HepG2 (cell line): ENCODE results near the gene PRDM12. TPM values are rescaled to one million over a fixed set of nuclear protein-coding genes. Genes with fewer than 3 reads are reported as not detected.

ENCODE experiments used
- GFI1 ChIP-seq: sonication (generic); formaldehyde crosslinking; IDR thresholded peaks from 2 replicates; pipeline ENCODE4 v1.5.0; 2020; ENCODE audit warnings: missing genetic modification reagents, mild to moderate bottlenecking, borderline replicate concordance
- GLI4 ChIP-seq: sonication (generic); formaldehyde crosslinking; IDR thresholded peaks from 2 replicates; pipeline ENCODE4 v1.5.1; 2020; ENCODE audit warnings: missing genetic modification reagents, mild to moderate bottlenecking, moderate library complexity, borderline replicate concordance
- GMEB2 ChIP-seq: IDR thresholded peaks from 2 replicates; pipeline ENCODE4 v1.6.1; 2016; ENCODE audit warnings: missing biosample characterization, missing genetic modification reagents, low read depth
- HIC2 ChIP-seq: sonication (generic); formaldehyde crosslinking; IDR thresholded peaks from 2 replicates; pipeline ENCODE4 v1.9.0; 2022; ENCODE audit warnings: low read depth, missing genetic modification reagents
- TBX3 ChIP-seq: fragments of 450-650 bp; IDR thresholded peaks from 2 replicates; pipeline ENCODE4 v1.6.1; 2017; ENCODE audit warnings: antibody characterized with exemption, mild to moderate bottlenecking, inconsistent platforms, borderline replicate concordance
- TEF ChIP-seq: sonication (generic); formaldehyde crosslinking; IDR thresholded peaks from 2 replicates; pipeline ENCODE4 v1.5.0; 2020; ENCODE audit warnings: missing genetic modification reagents
- ZNF30 ChIP-seq: sonication (generic); formaldehyde crosslinking; IDR thresholded peaks from 2 replicates; pipeline ENCODE4 v1.5.0; 2020; ENCODE audit warnings: mild to moderate bottlenecking, missing genetic modification reagents
- polyA plus RNA-seq, 8 experiments: library from polyadenylated mRNA; depleted of rRNA in 3 of 8; stranded (reverse) in 7 of 8; unstranded in 1 of 8; fragments of >200 nt; fragmentation: Illumina TruSeq in 4 of 8; extraction: Trizol in 4 of 8; gene quantifications; 2 replicates each; pipeline versions ENCODE4 v1.2.1 to v1.2.3, GENCODE V29; 2011 to 2016; ENCODE audit warnings: low read depth in 4 of 8, missing spikeins in 1 of 8, mixed read lengths in 1 of 8; ENCODE audit not compliant: insufficient read depth in 1 of 8
- total RNA-seq, 5 experiments: library from RNA; depleted of rRNA; stranded (reverse); fragments of >200 nt; fragmentation: Illumina TruSeq; extraction: Trizol; gene quantifications; 2 replicates each; pipeline ENCODE4 v1.2.3, GENCODE V29; 2016; ENCODE audit warnings: low read depth in 1 of 5

The PRDM12 gene
- total and polyA plus RNA-seq, 2 of the 13 experiments (the other 11 are each of a cell fraction or from before 2014, with no cell fraction given) = 0.04 to 0.07 TPM

GRCh38 chr9:130689937-130690700, 25.7 kb downstream of the PRDM12 start (continued):
- TF ChIP-seq GFI1 (peak; percentile 52; the same call in 1 of the 2 replicates), ZNF30 (CRISPR knock-in tag) (no peak), HIC2 (CRISPR knock-in tag) (no peak), GLI4 (CRISPR knock-in tag) (no peak; the same call in 1 of the 2 replicates), TBX3 (0 out of 2 replicates have a peak, but pooled peaks have one; percentile 15), GMEB2 (CRISPR knock-in tag) (no peak), TEF (peak; percentile 14; the same call in 1 of the 2 replicates)
- TF ChIP-seq, all 625 proteins: peak for 73
